Panc1 (cell line): ENCODE data around the gene AUH.

ENCODE experiments used
- CTCF ChIP-seq: fragments of 450-650 bp; IDR thresholded peaks from 2 replicates; pipeline ENCODE4 v1.5.1; 2017; ENCODE audit warnings: mild to moderate bottlenecking
- SIN3A ChIP-seq: IDR thresholded peaks from 2 replicates; pipeline ENCODE4 v1.6.1; 2012; ENCODE audit warnings: low read depth, mild to moderate bottlenecking, low read length, moderate library complexity, borderline replicate concordance; ENCODE audit not compliant: insufficient read depth

GRCh38 chr9:91273853-91274552 lies 87.7 kb downstream of the AUH start:
- no peak for TF ChIP-seq SIN3A
- no peak for TF ChIP-seq CTCF
